GM12891 (cell line): ENCODE results near the gene DMD.

Source experiments
- POLR2A ChIP-seq: IDR thresholded peaks from 2 replicates; pipeline ENCODE4 v1.6.1; 2011; ENCODE audit warnings: low read depth, low read length, control low read depth
- POLR2AphosphoS5 ChIP-seq: IDR thresholded peaks from 2 replicates; pipeline ENCODE4 v1.6.1; 2011; ENCODE audit warnings: low read depth, low read length, control low read depth
- SPI1 ChIP-seq: IDR thresholded peaks from 2 replicates; pipeline ENCODE4 v1.6.1; 2011; ENCODE audit warnings: low read depth, low read length, control low read depth
- TAF1 ChIP-seq: IDR thresholded peaks from 2 replicates; pipeline ENCODE4 v1.6.1; 2011; ENCODE audit warnings: low read depth, low read length, control low read depth

- TF ChIP-seq POLR2AphosphoS5 (no peak), POLR2A (no peak), TAF1 (no peak), SPI1 (no peak)
These were observed 1229.7 kb downstream of the DMD start for GRCh38 chrX:31981546-31982062.
